Astrocyte of the cerebellum (primary cell): ENCODE results near the gene FOXF1.

ENCODE experiments used
- DNase-seq: peaks from one replicate; pipeline ENCODE4 v3.0.0-alpha.2; 2011; ENCODE audit warnings: low read depth
- H3K4me3 ChIP-seq: 2 replicates; pipeline ENCODE4 v1.5.1; 2011; ENCODE audit warnings: mild to moderate bottlenecking, low read depth, low read length, moderate library complexity
- CTCF ChIP-seq: IDR thresholded peaks from 2 replicates; pipeline ENCODE4 v1.5.1; 2012; ENCODE audit warnings: low read length, low read depth, moderate library complexity, mild to moderate bottlenecking; ENCODE audit errors: missing control alignments
- in situ Hi-C: cut with HindIII; loops from 2 replicates; pipeline ENCODE4 v1.10.0; 2017; ENCODE audit warnings: low sequenced_read_pairs

The FOXF1 gene

GRCh38 chr16:86504315-86505184 lies 5.8 kb upstream of the FOXF1 start:
- no peak for TF ChIP-seq CTCF
- H3K4me3 ChIP-seq: no peak overlapping the region
- DNase-seq: no peak
- in situ Hi-C loops: no loop called here

- H3K4me3 ChIP-seq: peak overlapping the region; percentile 12
- in situ Hi-C loops: no loop called here
- DNase-seq: no peak
- no peak for TF ChIP-seq CTCF
Measured at GRCh38 chr16:86505185-86505898, 5.0 kb upstream of the FOXF1 start.

DNA sequence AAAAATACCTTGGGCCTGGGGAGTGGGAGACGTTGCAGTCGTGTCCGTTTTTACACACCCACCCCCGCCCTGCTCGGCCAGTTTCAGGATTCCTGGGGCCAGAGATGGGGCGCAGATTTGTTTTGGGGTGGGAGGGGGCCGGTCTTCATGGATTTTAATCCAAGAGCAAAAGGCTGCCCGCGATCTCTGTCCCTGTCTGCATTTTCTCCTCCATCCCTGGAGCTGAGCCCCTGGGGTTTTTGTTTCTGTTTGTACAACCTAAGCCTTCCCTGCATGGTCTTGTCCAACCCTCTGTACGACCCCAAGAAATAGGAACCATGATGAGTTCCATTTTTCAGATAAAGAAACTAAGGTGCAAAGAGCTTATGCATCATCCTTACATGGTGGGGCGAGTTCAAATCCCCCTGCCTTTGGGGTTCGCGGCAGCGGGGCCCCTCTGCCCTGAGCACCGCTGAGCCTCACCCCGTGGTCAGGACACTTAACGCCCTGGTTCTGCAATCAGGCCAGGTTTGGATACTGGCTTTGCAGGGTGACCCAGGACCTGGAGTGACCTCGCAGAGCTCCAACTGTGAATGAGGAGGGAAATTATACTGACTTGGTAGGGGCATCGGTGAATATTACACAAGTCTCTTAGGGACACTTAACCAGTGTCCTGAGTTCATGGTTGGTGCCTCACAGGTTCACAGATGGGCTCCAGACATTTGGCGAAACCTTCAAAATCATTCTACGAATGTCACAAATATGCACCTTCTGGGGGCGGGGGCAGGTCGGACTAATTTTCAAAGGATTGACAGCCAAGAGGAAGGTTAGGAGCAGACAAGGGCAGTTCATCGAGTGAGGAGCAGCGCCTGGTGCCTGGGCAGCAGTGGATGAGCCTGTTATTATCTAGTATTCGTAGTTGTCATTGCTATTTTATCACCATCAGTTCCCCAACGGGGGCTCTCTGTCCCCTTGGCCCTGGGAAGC lies 4.1 kb upstream of the FOXF1 start:
- in situ Hi-C loops: no loop called here
- DNase-seq: no peak
- TF ChIP-seq CTCF: no peak
- peak overlapping the region; percentile 9 for H3K4me3 ChIP-seq

GRCh38 chr16:86507173-86508027 lies 2.9 kb upstream of the FOXF1 start:
- in situ Hi-C loops: no loop called here
- H3K4me3 ChIP-seq: peak overlapping the region; percentile 71
- no peak for DNase-seq
- no peak for TF ChIP-seq CTCF

GRCh38 chr16:86508028-86508946 lies 2.0 kb upstream of the FOXF1 start:
- TF ChIP-seq CTCF: no peak
- in situ Hi-C loops: no loop called here
- DNase-seq: no peak
- peak overlapping the region; percentile 71 for H3K4me3 ChIP-seq
